DMS79 (cell line): ENCODE data around the gene TRNP1.

Source experiments
- DNase-seq: peaks from one replicate; lab custom pipeline; 2025; lab: John Stamatoyannopoulos, UW

TRNP1 gene

GRCh38 chr1:27026621-27027574 lies 33.4 kb downstream of the TRNP1 start:
- no peak for DNase-seq

GRCh38 chr1:27027575-27028250 lies 34.2 kb downstream of the TRNP1 start:
- no peak for DNase-seq

- no peak for DNase-seq
Observed at GRCh38 chr1:27029517-27029916, 36.0 kb downstream of the TRNP1 start.

- DNase-seq: no peak
Observed at GRCh38 chr1:27031235-27032118, 38.0 kb downstream of the TRNP1 start.

GRCh38 chr1:27032119-27032461 lies 38.6 kb downstream of the TRNP1 start:
- DNase-seq: no peak

- DNase-seq: no peak
Observed at GRCh38 chr1:27033043-27033746, 39.7 kb downstream of the TRNP1 start.

GRCh38 chr1:27035344-27035743 lies 41.9 kb downstream of the TRNP1 start:
- DNase-seq: no peak

GRCh38 chr1:27036718-27037117 lies 43.2 kb downstream of the TRNP1 start:
- DNase-seq: no peak

- DNase-seq: no peak
Observed at GRCh38 chr1:27037518-27037917, 44.0 kb downstream of the TRNP1 start.

GRCh38 chr1:27038020-27038419 lies 44.5 kb downstream of the TRNP1 start:
- no peak for DNase-seq

- DNase-seq: no peak
Observed at GRCh38 chr1:27042670-27043069, 49.2 kb downstream of the TRNP1 start.

GRCh38 chr1:27044613-27045151 lies 51.2 kb downstream of the TRNP1 start:
- DNase-seq: peak; percentile 69

- peak; percentile 33 for DNase-seq
Observed at GRCh38 chr1:27045973-27046558, 52.6 kb downstream of the TRNP1 start.

- no peak for DNase-seq
Observed at GRCh38 chr1:27047914-27048313, 54.4 kb downstream of the TRNP1 start.

GRCh38 chr1:27049100-27049499 lies 55.6 kb downstream of the TRNP1 start:
- DNase-seq: no peak

- DNase-seq: no peak
Observed at GRCh38 chr1:27049607-27050006, 56.1 kb downstream of the TRNP1 start.
